GM18873 (cell line): ENCODE measurements around the gene GPATCH4.
"Not testable (repeated sequence)": the region's sequence is repeated elsewhere in the genome, so short reads cannot be mapped to it uniquely, and the experiment has no call there.

Source experiments
- ATAC-seq: cut with Tn5 transposase; IDR thresholded peaks from one replicate; pipeline ENCODE4 v1.9.1; 2021; ENCODE audit warnings: mild to moderate bottlenecking, moderate library complexity, moderate number of reproducible peaks; ENCODE audit not compliant: unreplicated experiment, low FRiP score

GPATCH4 gene

DNA sequence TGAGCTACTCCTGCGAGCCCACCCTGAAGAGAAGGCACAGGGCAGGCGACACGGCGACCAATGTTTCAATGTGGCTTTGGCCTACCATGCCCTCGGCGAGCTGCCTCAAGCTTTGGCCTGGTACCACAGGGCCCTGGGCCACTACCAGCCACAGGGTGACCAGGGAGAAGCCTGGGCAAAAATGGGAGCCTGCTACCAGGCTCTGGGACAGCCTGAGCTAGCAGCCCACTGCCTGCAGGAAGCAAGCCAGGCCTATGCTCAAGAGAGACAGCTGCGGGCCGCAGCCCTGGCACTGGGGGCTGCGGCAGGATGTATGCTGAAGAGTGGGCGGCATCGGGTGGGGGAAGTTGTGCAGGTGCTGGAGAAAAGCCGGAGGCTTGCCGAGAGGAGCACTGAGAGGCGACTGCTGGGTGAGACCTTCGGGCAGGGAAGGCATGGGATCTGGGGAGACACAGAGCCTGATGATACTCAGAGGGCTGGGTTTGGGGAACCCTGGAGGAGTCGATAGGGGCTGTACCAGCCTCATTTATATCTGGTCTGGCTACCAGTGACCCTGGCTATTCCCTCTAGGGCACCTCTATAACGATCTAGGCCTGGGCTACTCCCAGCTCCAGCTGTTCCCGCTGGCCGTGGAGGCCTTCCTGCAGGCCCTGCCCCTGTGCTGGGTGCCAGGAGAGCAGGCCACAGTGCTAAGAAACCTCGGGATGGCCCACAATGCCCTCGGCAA lies 19.5 kb downstream of the GPATCH4 start:
- no peak for ATAC-seq

GRCh38 chr1:156579472-156579871 lies 21.8 kb downstream of the GPATCH4 start, which contains the start of gene TTC24:
TSS of gene TTC24 (plus strand) at chr1:156579723. CDS start at chr1:156581365, 1,642 bp downstream.
- ATAC-seq, result no peak

DNA sequence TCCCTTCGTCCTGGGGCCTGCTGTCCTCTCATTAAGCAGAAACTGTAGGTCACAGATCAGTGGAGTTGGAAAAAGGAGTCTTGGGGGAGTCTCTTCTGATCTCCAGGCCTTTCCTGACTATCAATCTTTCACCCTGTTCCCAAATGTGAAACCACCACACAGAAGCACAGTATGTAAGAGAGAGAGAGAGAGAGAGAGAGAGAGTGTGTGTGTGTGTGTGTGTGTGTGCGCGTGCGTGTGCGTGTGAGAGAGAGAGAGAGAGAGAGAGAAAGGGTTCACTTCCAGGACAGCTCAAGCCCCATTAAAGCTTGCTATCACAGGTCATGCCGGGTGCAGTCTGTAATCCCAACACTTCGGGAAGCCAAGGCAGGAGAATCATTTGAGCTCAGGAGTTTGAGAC lies 23.2 kb downstream of the GPATCH4 start:
- no peak for ATAC-seq

- ATAC-seq, result no peak
Observed at GRCh38 chr1:156577550-156577949, 23.7 kb downstream of the GPATCH4 start.

DNA sequence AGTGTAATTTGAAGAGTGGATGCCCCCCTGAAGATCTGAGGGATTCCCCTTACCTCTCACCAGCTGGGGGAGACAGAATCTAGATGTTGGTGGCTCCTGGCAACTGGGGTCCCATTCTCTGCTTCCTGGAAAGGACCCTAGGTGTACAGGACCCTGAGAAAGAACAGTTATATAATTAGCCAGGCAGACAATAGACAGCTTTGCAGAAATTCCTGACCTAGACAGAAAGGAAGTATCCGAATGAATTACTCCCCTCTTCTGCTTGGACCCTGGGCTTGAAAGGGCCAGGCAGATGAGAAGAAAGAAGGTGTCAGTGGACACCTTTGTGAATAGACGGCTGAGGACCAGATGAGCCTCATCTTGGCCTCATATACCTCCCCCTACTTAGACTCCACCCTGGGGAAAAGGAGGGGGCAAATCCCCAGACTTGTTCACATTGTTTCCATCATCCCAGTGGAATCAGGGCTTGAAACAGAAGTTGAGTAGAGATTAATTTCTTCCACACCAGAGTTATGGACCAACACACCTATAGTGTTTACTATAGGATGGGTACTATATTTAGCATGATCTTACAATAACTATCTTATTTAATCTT lies 27.1 kb downstream of the GPATCH4 start:
- ATAC-seq, result no peak

DNA sequence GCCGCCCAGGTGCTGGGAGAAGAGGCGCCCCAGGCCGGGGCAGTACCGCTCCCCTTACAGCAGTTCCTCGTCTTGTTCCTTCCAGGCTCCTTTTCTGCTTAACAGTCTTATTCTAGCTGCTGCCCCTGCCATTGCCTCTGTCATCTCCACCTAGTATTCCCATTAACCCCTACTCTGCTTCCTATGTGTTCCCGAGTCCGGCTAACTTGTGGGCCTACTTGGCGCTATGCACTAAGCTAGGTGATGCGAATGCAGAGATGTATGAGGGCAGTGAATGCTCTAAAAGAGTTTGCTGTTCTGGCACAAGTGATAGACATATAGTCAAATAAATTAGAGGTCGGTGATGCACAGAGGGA lies 28.6 kb downstream of the GPATCH4 start:
- ATAC-seq, result no peak

DNA sequence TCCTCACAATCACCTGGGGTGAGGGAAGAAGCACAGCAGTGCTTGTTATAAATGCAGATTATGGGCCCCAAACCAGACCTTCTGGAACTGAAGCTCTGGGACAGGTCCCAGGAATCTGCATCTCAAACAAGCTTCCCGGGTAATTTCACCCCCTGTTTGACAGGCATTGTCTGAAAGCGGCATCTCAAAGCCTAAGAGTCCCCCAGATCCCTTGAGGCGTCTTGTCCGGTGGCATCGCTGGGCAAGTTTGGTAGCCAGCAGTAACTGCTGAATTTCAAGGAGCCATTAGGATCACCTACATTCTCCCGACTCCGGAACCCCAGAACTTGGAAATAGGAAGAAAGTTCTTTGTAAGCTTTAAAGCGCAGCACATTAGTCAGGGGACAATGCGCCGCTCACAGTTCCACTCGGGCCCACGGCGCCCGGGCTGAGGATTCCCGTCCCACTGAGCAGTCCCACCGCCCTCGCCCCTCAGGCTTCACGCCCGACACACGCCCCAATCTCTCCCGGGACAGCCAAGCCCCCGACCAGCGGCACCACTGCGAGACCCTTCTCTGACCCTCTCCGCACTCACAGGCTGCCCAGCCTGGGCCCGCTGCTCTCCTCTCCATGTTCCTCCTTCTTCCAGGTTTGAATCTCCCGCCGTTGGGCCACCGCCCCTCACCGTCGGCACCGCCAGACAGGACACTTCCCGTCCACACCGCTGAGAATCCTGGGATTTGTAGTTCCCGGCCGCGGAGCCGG lies 29.2 kb downstream of the GPATCH4 start, which contains the start of gene IQGAP3:
IQGAP3 (minus strand) TSS at position 647 of the 744 bp plus-strand sequence; CDS start at position 611, 36 bp downstream.
- ATAC-seq, result no peak

- no peak for ATAC-seq
Observed at GRCh38 chr1:156571261-156571852, 29.9 kb downstream of the GPATCH4 start.

DNA sequence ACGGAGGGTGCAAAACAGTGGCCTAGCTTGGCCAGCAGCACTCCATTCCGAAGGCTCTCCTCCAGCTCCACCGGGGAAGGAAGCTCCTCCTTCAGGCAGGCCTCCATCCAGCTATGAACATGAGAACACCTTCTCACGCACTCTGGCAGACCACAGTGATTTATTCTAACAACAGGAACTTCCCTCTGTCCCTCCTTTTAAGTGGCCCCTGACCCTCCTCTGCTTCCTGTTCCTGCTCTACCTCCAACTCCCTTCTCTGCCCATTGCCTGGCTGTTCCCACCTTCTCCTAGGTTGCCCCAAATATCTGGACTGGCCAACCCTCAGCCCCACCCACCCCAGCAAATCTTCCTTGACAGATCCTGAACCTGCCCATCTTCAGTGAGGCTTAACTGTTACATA lies 34.8 kb downstream of the GPATCH4 start:
- ATAC-seq, result no peak

DNA sequence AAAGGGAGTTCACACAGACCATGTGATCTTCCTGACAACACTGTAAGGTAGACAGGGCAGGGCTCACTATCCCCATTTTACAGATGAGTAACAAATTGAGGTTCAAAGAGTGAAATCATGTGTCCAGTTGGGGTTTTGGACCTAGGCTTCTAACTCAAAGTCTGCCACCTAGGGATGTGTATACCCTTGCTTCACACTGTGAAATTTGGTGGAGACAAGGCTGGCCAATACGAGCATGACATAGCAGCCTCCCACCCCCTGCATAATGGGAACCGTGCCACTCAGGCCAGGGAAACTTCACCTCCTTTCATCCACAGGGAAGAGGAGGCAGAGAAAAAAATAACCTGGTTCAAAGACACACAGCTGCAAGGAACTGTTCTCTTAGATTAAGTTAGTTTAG lies 35.8 kb downstream of the GPATCH4 start:
- no peak for ATAC-seq

- ATAC-seq, result no peak
Observed at GRCh38 chr1:156560585-156561163, 40.6 kb downstream of the GPATCH4 start.

DNA sequence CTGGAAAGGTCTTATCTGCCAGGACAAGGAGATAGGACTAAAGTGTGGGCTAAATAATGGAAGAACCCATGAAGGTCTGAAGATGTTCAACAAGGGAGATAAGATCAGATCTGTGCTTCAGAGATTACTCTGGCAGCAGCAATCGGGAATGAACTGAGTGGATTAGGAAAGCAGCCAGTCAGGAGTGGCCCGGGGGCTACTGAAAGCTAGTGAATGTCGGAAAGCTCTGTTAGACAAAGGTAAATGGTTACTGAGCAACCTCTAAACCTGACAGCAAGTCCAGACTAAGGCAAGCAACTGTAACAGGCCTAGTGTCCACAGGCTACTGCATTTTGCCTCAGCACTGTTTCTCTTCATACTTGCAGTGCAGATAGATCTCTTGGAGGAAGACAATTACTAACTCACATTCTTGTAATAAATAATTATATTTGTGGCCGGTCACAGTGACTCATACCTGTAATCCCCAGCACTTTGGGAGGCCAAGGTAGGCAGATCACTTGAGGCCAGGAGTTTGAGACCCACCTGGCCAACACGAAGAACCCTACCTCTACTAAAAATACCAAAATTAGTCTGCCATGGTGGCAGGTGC lies 41.4 kb downstream of the GPATCH4 start:
- no peak for ATAC-seq

- no peak for ATAC-seq
Observed at GRCh38 chr1:156559086-156559796, 42.0 kb downstream of the GPATCH4 start.

DNA sequence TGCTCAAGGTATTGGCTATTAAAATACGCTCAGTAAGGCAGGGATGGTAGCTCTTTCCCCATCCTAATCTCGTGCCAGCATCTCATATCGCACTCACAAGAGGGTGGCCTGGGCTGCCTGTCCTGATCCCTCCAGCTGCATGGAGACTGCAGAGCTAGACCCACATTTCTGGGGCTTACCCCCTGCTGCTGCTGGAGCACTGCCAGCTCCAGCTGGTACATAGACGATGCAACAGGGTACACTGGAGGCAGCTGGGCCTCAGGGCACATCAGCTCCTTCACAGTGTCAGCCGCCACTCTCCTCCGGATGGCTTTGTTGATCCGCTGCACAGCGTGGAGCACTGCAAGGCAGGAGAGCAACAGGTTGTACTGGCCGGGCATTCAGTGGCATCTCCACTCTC lies 44.9 kb downstream of the GPATCH4 start:
- ATAC-seq, result no peak

GRCh38 chr1:156555715-156556114 lies 45.6 kb downstream of the GPATCH4 start:
- ATAC-seq, result no peak

DNA sequence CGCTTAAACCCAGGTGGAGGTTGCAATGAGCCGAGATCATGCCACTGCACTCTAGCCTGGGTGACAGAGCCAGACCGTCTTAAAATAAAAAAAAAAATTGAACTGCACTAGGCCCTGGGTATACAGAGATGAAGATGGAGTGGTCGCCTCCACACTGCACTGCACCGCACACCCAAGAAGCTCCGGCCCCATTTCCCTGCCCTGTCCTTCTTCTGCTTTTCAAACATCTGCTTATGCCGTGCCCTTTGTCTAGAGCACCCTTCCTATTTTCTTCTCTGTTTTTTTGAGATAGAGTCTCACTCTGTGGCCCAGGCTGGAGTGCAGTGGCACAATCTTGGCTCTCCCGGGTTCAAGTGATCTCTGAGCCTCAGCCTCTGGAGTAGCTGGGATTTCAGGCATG lies 46.3 kb downstream of the GPATCH4 start:
- ATAC-seq, result no peak

- ATAC-seq, result no peak
Observed at GRCh38 chr1:156553860-156554485, 47.3 kb downstream of the GPATCH4 start.

- not testable (repeated sequence) for ATAC-seq
Observed at GRCh38 chr1:156552937-156553336, 48.3 kb downstream of the GPATCH4 start.

GRCh38 chr1:156552518-156552917 lies 48.8 kb downstream of the GPATCH4 start:
- no peak for ATAC-seq
